HG03066 (cell line): ENCODE data around the gene CYBA.
A peak's percentile ranks its signal among the peaks of the same experiment; 100 is the strongest.

Experiments used
- ATAC-seq: cut with Tn5 transposase; IDR thresholded peaks from one replicate; pipeline ENCODE4 v1.9.1; 2021; ENCODE audit warnings: low read depth; ENCODE audit not compliant: unreplicated experiment

CYBA gene

GRCh38 chr16:88650749-88651275, at the start of gene CYBA:
TSS of gene CYBA (minus strand) at chr16:88651053. CDS start at chr16:88651013, 40 bp downstream.
- ATAC-seq: peak; percentile 71

GRCh38 chr16:88700322-88700635, 49.4 kb upstream of the CYBA start:
- no peak for ATAC-seq

- ATAC-seq: no peak
Observed at GRCh38 chr16:88699180-88699579, 48.3 kb upstream of the CYBA start.

GRCh38 chr16:88698646-88699045, 47.8 kb upstream of the CYBA start:
- ATAC-seq: no peak

DNA sequence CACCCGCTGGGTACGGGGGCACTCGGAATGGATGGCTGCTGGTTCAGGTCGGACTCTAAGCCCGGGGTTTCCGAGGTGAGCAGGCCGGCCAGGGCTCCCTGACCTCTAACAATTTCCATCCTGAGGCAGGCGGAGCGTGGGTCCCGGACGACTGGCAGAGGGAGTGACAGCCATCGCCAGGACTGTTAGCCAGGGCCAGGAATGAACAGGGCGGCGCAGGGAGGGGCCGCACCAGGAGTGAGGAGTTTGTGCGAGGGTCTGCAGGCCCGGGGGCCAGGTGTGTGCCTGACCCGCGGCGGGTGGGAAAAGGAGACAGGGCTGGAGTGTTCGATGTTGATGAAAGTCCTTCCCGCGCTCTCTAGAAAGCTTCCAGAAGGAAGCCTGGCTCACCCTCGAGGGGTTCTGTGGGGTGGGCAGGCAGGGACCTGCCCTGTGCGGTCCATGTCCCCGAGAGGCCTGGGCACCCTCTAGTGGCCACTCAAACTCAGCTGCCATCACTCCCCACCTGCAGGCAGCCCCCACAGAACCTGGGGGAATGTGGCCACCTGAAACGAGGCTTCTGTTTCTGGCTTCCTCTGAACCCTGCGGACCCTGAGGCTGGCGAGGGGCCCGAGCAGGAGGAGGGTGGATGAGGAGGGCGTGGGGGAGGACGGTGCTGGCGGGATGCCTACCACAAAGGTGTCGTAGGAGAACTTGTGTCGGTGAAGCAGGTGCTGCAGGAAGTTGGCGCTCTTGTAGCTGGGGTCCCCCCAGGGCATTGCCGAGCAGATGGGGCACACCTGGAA, 47.2 kb upstream of the CYBA start:
- no peak for ATAC-seq

- no peak for ATAC-seq
Observed at GRCh38 chr16:88697116-88697830, 46.4 kb upstream of the CYBA start.

GRCh38 chr16:88696441-88696840, 45.6 kb upstream of the CYBA start:
- ATAC-seq: no peak

DNA sequence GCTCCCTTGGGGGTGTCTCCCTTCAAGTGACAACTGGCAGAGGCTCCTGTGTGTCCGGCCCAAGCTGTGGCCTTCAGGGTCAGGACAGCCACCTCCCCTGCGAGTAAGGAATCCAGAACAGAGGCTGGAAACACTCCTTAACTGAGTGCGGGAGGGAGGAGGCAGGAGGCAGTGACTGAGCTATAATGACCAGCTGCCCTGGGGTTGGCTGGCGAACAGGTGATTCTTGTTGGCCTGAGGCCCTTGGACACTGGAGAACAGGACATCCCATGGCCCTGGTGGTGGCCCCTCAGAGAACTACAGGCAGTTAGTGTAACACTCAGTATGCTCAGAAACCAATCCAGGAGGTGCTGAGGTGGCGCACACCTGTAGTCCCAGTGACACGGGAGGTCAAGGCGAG, 44.9 kb upstream of the CYBA start:
- ATAC-seq: no peak

DNA sequence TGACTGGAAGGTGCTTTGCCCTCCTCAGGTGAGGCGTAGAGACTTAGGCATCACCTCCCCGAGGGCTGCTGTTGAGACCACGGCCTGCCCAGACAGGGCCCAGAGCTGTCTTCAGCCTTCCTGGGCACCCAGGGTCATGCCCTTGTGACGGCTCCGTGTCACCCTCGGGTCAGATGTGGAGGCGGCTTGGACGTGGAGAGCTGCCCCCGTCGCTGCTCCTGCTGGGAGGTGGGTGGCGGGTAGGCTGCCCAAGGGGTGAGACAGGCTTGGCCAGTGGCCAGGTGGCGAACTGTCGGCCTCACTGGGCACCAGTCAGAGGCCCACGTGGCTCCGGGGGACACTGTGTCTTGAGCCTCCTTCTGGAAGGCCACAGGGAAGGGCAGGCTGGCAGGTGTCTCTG, 44.4 kb upstream of the CYBA start:
- no peak for ATAC-seq

DNA sequence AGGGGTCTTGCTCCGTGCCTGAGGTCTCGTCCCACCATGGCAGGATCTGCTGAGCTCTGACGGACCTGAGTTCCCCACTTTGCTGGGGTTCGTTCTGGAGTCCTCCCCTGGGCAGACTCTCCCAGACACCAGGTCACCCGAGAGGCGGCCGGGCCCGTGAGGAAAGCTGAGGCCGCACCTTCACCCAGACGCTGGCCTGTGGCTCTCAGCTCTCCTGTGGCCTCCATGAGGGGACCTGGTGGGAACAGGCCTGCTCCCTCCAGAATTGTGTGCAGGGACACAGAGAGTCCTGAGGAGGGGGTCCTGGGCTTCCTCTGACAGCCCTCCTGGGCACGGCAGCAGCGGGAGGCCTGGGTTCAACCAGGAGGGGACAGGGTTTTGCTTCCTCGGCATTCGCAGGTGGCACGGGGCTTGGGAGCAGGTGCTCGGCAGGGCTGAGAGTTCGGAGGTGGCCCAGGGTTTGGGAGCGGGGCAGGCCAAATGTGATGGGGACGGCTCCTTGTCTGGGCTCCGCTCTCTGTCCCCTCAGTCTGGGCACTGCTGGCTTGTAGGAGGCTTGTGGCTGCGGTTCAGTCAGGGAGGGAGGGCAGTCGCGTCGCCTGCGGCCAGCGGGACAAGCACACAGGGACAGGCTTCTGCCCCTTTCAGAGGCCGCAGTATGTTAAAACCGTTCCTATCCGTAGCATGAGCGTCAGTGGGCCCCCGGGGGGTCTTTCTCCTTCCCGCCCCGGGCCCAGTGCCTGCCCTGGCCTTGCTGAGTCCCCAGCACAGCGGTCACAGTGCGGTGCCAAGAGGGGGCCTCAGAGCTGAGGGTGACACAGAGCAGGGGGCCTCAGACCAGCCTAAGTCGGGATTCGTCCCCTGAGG, 43.6 kb upstream of the CYBA start:
- ATAC-seq: no peak

DNA sequence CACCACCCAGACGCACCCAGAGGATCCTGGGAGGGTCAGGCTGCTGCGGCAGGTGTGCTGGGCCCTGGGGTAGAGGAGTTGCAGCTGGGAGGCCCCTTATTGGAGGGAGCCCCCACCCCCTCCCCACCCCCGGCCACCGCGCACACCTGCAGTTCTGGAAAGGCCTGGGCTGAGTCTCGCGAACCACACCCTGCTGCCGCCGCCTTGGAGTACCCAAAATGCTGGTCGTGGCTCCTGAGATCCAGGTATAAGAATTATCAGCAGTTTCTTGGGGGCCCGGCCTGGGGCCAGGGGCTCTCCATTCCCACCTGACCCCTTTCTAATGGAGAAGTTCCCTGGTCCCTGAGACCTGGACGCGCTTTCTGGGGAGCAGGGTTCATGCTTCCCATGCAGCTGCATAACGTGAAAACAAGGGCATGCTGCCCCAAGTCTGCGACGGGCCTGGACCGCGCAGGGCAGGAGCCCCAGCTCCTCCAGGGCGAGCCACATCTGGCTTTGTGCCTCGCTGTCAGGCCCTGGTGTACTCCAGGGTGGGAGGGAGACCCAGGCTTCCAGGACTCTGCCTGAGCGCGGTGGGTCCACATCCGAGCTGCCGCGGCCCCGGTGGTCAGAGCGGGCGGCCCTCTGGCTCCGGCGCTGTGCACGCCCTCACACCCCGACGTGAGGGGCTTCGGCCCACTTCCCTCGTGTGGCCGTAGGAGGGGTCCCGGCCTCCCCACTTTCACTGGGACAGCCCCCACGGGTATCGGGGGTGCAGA, 42.7 kb upstream of the CYBA start:
- no peak for ATAC-seq

- no peak for ATAC-seq
Observed at GRCh38 chr16:88692861-88693260, 42.0 kb upstream of the CYBA start.

GRCh38 chr16:88691924-88692560, 41.2 kb upstream of the CYBA start:
- no peak for ATAC-seq

DNA sequence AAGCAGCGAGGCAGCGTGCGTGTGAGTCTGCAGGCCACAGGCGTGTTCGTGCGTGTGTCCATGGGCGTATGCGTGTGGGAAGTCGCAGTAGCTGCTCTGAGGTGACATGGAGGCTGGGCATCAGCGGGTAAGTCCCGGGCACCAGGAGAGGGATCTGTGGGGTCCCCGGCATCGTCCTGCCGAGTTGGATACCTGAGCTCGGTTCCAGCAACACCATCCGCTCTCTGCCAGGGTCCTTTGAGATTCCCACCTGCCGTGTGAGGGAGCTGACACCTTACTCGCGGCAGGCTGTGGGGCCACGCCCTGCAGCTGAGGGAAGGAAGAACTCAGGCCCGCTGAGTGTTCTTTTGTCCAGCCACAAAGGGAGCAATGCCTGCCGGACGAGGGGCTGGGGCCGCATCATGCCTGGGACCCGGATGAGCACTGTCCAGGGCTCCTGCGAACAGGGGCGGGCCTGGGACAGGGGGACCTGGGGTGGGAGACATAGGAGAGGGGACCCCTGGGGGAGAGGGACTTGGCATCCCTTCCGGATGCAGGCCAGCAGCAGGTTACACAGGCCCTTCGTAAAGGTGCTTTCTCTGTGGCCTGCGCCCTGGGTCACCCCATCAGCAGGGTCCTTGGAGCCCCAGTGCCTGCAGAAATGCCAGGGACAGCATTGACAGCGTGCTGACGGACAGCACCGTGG, 40.4 kb upstream of the CYBA start:
- ATAC-seq: no peak

DNA sequence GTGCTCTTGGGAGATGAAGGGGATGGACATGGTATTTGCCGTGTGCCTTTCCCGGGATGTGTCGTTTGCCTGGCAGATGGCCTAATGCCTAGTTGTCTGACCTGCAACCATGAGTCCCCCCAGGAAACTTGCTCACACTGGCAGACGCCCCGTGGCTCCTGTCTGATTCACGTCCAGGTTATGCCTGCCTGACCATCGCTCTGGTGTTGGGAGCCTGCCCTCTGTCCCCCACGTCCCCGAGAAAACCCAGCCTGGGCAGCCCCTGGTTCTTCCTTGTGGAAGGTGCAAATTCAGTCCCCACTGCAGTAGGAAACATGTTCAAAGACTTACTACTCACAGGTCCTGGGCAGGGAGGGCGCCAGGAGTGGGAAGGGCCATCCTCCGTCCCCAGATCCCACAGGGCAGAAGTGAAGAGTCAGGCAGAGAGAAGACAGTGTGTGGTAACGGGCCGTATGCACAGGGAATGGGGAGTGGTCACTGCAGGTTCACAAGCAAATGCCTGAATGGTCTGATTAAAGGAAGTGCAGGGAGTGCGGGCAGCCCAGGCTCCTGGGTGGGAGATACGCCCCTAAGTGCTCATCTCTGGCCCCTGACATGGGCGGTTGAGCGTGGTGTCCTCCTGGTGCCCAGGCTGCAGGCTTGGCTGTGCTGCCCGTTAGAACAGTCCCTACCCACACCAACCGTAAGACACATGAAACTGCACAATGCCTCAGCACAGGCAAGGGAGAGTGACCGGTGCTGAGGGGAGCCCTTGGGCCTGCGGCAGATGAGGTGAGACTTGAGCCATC, 39.7 kb upstream of the CYBA start:
- no peak for ATAC-seq

DNA sequence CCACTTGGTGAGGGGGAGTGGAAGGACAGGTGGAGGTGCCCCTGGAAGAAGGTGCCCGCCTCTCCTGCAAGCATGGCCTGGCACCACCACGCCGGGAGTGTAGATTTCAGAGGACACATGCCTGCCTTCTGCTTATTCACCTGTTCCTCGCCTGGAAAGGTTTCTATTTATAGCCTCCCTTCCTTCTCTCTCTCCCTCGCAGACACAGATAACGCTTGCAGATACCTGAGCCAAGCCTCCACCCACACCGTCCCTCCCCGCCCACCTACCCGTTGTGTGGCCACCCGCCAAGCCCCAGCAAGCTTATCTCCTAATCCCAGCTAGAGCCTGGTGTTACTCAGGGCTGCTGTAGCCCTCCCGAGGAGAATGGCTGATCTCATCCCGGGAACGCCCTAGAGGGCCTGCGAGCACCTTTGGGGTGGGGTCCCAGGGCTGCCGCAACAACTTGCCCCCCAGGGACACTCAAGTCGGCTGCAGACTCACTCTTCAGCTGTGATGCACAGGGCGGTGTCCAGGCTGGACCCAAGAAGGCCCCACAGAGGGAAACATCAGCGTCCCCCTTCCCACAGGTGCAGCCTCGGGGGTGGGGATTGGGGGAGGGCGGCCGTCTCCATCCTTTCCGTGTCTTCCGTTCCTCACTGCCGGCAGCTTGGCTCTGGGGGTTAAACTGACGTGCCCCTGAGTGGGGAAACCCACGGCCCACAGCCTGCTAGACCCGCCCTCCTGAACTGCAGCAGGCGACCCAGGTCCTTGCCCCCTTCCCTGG, 37.3 kb upstream of the CYBA start:
- no peak for ATAC-seq

DNA sequence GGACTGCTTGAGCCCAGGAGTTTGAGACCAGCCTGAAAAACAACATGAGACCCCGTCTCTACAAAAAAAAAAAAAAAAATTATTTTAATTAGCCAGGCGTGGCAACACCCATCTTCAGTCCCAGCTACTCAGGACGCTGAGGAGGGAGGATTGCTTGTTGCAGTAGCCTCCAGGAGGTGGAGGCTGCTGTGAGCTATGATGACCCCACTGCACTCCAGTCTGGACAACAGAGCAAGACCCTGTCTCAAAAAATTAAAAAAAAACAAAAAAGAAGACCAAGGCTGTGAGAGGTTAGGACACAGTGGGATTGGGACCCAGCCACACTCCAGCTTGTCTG, 36.8 kb upstream of the CYBA start:
- ATAC-seq: no peak

GRCh38 chr16:88687254-88687576, 36.4 kb upstream of the CYBA start:
- no peak for ATAC-seq
